ENCODE data around the gene RPS29. TPM values are rescaled to one million over a fixed set of nuclear protein-coding genes. Genes with fewer than 3 reads are reported as not detected.

The RPS29 gene
- total and polyA plus RNA-seq, 2 of the 13 experiments (the other 11 are each of a cell fraction or from before 2014, with no cell fraction given), result 4,303 to 8,215 TPM

- TF ChIP-seq YY1 (IDR thresholded peaks at IDR 0.05; ENCODE audit: insufficient read depth, insufficient replicate concordance, low read depth, low read length), result peak; percentile 92
- TF ChIP-seq THRA (CRISPR knock-in tag; IDR thresholded peaks at IDR 0.05; ENCODE audit: borderline replicate concordance), result no peak
- TF ChIP-seq NCOA1 (CRISPR knock-in tag; IDR thresholded peaks at IDR 0.05), result peak; percentile 84; the same call in 1 of the 2 replicates
- TF ChIP-seq POLR2AphosphoS5 (IDR thresholded peaks at IDR 0.05; ENCODE audit: low read depth, low read length), result peak; percentile 60
- TF ChIP-seq FIP1L1 (IDR thresholded peaks at IDR 0.05; ENCODE audit: borderline replicate concordance, insufficient read depth, low read depth, low read length), result peak; percentile 79; the same call in 1 of the 2 replicates
- TF ChIP-seq NR2F1 (CRISPR knock-in tag; IDR thresholded peaks at IDR 0.05), result no peak
- 0 out of 2 replicates have a peak, but pooled peaks have one; percentile 22 for TF ChIP-seq MIER2 (CRISPR knock-in tag; IDR thresholded peaks at IDR 0.05)
- TF ChIP-seq ZFAT (CRISPR knock-in tag; conservative IDR thresholded peaks at IDR 0.05), result no peak
- TF ChIP-seq HDAC6 (IDR thresholded peaks at IDR 0.05; ENCODE audit: low read depth, low read length), result no peak; the same call in 1 of the 2 replicates
- TF ChIP-seq TCF7L2 (IDR thresholded peaks at IDR 0.05; ENCODE audit: low read depth, low read length), result no peak
- peak; percentile 66 for TF ChIP-seq ZNF609 (CRISPR knock-in tag; IDR thresholded peaks at IDR 0.05; ENCODE audit: borderline replicate concordance)
- TF ChIP-seq SMYD3 (CRISPR knock-in tag; IDR thresholded peaks at IDR 0.05), result no peak
- no peak for TF ChIP-seq SRSF4 (IDR thresholded peaks at IDR 0.05; ENCODE audit: low read depth, low read length, poor library complexity, severe bottlenecking)
- no peak for TF ChIP-seq RFX1 (IDR thresholded peaks at IDR 0.05)
- TF ChIP-seq ZSCAN21 (CRISPR knock-in tag; IDR thresholded peaks at IDR 0.05; ENCODE audit: borderline replicate concordance), result peak; percentile 90
- TF ChIP-seq ZBTB4 (CRISPR knock-in tag; IDR thresholded peaks at IDR 0.05; ENCODE audit: borderline replicate concordance), result no peak
- TF ChIP-seq ZNF557 (CRISPR knock-in tag; IDR thresholded peaks at IDR 0.05), result peak; percentile 62; the same call in 1 of the 2 replicates
Measured at GRCh38 chr14:49598485-49599300, 12.5 kb upstream of the RPS29 start, which contains the start of gene LRR1 (continued).
